Activated naive CD4-positive, alpha-beta T cell treated with anti-CD3 and anti-CD28 coated beads, Interleukin-2, amount 50 U/mL, for 16 hours (primary cell): ENCODE results near the gene NXN.
"Not testable (repeated sequence)": the region's sequence is repeated elsewhere in the genome, so short reads cannot be mapped to it uniquely, and the experiment has no call there.

ENCODE experiments used
- DNase-seq: peaks from one replicate; pipeline ENCODE4 v3.0.0-alpha.2; 2020

NXN gene

DNA sequence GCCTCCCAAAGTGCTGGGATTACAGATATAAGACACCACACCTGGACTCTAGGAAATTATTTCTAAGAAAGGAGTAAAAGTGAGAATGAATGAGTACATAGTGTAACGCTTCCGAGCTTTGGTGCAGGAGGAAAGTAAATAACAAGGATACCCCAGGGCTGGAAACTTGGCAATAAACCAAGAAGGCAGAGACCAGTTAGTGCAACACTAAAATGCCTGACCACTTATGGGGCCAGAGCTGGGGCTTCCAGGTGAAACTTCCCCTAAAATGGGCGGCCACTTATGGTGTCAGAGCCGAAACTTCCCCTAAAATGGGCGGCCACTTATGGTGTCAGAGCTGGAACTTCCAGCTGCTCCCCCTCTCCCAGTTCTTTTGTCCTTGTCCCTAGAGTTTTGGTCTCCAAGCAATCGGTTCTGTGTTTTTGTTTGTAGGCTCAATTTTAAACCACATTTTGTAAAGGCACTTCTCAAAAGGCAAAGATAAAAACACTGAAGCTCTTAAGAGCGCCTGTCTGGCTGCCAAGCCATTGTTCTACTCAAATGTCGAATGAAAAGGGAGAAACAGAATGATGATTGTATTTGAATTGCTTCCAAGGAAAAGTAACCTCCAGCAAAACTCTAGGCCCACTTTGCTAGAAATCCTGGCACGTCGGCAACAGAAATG is 63.9 kb downstream of the NXN start:
- DNase-seq: no peak

DNA sequence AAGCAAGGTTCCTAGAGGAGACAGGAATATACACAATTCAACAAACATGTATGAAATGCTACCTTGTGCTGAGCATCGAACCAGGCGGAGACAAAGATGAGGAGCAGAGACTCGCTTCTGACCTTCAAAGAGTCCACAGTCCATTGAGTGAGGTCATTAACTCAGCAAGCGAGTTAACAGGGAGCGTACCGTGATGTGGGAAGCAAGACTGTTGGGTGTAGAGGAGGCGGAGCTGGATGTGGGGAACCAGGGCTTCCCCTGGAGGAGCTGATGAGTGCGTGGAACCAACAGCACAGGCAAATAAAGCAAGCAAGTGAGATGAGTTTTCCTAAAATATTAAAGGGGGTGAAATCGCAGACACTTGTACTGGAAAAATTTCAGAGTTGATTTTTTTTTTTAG is 65.0 kb downstream of the NXN start:
- no peak for DNase-seq

DNA sequence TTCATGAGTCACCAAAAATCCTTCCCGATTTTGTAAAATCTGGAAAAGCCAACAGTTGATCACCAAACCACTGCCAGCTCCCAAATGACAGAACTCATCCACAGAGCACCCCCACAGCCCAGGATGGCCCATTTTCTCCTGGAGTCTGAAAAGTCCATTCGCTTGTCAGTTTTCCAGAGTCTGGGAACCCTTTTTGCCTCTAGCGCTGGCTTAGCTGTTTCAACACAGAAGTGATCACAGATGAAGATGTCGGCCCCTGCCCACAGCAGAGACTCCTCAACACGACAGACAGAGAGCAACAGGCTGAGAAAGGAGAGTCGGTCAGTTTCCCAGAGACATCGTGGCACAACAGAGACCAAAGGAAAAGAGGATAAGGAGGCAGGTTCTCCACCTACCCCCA is 66.4 kb downstream of the NXN start:
- DNase-seq: no peak

DNA sequence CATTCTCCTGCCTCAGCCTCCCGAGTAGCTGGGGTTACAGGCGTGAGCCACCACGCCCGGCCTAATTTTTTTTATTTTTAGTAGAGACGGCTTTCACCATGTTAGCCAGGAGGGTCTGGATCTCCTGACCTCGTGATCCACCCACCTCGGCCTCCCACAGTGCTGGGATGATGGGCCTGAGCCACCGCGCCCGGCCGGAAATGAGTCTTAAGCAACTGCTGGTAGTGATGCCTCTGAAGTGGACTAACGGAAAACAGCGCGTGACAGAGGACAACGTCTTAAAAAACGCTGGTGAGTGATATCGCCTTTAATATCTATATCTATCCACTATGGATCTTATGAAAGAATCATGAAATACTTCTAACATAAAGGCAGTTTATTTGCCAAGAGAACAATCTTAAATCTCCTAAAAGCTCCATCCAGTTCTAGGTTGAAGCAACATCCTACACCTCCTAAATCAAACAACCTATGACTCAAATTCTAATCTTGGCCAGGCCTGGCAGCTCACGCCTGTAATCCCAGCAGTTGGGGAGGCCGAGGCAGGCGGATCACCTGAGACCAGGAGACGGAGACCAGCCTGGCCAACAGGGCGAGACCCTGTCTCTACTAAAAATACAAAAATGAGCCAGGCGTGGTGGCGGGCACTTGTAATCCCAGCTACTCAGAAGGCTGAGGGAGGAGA is 69.8 kb downstream of the NXN start:
- no peak for DNase-seq

GRCh38 chr17:907725-908124 is 71.9 kb downstream of the NXN start:
- DNase-seq: no peak

- DNase-seq: not testable (repeated sequence)
These were observed 73.9 kb downstream of the NXN start for GRCh38 chr17:905708-906107.

- DNase-seq: no peak
These were observed 75.7 kb downstream of the NXN start for GRCh38 chr17:903691-904481.

DNA sequence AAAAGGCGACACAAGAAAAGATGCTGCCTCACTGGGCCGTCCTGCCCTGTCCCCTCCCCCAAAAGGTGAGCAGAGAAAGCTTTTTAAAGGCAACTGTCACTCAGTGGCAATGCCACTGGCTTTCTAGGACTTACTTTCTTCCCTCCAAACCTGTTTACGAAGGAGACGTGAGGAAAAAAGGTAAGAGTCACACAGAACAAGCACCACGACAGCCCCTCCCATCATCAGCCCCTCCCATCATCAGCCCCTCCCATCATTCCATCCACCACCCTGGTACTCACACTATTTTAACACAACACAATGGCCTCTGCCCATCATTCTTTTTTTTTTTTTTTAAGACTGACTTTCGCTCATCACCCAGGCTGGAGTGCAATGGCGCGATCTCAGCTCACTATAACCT is 77.1 kb downstream of the NXN start:
- DNase-seq: no peak

DNA sequence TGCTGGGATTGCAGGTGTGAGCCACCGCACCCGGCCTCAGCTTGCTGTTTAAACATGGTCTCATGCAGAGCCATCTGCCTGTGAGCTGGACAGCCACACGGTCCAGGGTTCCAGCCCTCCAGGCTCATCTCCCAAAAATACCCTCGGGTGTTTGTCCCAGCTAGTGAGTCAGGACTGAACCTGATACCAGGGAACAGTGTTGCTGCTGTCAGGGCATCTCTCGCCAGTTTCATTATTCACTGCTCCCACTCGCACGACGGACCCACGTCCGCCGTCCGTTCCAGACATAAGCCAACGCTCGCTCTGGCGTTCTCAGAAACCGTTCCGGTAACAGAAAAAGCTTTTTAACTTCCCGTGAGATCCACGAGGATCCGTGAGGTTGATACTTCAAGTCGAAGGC is 77.6 kb downstream of the NXN start:
- DNase-seq: no peak

DNA sequence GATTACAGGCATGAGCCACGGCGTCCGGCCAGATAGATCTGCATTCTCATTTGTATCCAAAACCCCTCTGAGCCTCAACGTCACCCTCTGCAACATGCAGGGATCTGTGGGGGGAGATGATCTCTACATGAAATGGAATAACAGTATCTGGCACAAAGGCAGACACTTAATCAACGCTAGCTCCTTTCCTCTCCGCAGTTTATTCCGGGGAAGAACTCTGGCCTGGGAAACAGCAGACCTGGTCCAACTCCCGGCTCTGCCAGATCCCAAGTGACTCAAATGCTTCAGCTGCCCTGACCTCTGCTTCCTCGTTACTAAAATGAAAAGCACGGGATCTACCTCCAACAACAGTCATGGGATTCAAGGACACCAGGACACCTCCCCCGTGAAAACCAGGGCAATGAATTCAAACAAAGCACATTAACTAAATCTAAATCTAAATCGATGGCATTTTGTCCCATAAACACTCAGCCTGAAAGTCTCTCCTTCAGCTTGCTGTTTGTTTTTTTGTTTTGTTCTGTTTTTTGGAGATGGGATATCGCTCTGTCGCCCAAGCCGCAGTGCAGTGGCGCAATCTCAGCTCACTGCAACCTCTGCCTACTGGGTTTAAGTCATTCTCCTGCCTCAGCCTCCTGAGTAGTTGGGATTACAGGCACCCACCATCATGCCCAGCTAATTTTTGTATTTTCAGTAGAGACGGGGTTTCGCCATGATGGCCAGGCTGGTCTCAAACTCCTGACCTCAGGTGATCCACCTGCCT is 78.2 kb downstream of the NXN start:
- no peak for DNase-seq

GRCh38 chr17:900336-900934 is 79.1 kb downstream of the NXN start:
- DNase-seq: no peak

DNA sequence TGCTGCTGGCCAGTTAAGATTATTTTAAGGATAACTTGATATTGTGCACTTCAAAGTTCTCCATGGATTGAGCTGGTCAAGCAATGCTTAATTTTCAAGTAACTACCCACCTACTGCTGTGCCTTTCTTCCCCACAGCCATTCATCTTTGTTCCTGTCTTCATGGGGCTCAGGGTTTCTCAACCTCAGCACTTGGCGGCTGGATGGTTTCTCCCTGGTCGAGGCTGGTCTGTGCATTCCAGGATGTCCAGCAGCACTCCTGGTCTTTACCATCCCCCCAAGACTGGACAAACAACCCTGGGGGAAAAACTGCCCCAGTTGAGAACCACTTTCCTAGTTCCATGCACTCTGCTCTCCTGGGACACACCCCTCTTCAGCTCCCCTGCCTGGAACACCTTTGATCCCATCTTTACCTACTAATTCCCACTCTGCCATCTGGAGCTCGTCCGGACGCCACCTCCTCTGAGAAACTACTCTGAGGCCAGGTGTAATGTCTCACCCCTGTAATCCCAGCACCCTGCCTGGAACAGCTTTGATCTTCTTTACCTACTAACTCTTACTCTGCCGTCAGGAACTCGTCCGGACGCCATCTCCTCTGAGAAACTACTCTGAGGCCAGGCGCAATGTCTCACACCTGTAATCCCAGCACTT is 81.5 kb downstream of the NXN start:
- DNase-seq: no peak

GRCh38 chr17:896953-897661 is 82.5 kb downstream of the NXN start:
- no peak for DNase-seq

DNA sequence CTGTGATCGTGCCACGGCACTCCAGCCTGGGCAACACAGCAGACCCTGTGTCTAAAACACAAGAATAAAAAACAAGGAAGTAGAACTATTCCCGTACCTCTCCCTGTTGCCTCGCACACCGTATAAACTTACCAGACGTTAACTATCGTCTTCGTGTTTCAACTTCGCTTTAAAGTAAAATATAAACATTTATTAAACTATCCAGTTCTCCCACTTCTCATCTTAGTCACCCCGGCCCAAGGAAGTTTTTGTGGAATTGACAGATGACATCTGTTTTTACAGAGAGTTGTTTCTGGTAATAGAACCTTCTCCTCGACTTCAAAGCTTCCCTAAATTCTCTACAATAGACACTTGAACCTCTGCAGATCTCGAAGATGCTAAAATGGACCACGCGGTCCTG is 83.1 kb downstream of the NXN start:
- DNase-seq: no peak

- no peak for DNase-seq
These were observed 86.6 kb downstream of the NXN start for GRCh38 chr17:892958-893357.

- DNase-seq: no peak
These were observed 90.6 kb downstream of the NXN start for GRCh38 chr17:888998-889441.

DNA sequence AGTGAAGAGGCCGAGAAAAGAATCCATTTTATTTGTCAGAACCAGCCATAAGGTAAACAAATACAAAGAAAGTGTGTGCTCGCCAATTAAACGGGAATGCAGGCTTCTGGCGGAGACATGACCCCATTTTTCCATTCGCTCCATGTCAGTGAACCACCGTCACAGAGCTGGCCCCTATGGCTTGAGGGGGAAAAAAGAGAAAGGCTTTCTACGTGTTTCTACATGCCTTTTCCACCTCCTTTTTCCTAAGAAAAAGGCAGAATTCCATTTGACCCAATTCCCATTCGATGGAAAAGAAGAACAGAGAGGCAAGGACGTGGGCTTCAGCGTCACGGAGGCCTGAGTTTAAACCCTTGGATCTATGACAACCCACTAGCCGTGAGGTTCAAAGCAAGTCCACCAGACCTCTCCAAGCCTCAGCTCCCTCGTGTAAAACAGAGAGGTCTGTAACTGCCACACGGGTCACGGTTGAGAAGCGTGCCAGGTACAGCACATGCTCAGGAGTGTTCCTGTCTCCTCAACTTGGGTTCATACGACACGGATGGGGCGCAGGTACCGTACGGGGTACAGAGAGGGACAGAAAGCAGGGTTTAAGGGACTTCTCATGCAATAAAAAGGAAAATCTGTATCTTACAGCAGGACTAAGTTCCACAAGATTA is 91.9 kb downstream of the NXN start:
- DNase-seq: no peak

- no peak for DNase-seq
These were observed 93.5 kb downstream of the NXN start for GRCh38 chr17:885971-886571.

DNA sequence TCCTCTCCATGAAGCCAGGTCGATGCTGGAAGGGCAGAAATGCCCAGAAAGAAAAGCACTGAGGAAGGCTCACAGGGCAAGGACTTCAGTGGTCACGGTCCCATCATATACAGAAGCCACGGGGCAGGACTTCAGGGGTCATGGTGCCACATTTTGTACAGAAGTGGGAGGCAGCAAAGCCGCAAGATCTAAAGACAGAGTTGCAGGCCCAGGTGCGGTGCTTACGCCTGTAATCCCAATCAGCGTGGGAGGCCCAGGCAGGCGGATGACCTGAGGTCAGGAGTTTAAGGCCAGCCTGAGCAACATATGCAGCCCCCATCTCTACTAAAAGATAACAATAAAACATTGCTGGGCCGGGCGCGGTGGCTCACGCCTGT is 96.0 kb downstream of the NXN start:
- no peak for DNase-seq

DNA sequence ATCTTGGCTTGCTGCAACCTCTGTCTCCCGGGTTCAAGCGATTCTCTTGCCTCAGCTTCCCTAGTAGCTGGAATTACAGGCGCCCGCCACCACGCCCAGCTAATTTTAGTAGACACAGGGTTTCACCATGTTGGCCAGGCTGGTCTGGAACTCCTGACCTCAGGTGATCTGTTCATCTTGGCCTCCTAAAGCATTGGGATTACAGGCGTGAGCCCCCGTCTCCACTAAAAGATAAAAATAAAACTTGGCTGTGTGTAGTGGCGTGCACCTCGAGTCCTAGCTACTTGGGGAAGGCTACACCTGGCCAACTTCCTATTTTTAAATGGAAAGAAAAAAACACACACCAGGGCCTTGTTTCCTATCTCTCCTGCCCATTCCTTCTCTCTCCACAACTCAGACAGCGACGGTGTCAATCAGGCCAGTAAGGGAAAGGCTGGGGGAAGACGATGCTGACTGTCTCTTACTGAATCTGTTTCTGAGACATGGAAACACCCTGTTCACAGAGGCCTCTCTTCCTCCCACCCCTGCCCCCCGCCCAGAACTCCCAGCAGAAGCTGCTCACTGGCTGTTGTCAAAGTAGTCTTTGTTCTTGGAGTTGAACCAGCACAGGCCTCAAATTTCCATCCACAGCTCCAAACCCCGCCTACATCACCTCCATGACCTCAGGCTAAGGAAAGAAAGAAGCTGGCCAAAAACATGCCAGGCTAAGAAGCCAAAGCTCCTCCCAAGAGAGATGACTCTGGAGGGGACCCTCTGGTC is 96.6 kb downstream of the NXN start:
- no peak for DNase-seq
